ENCODE results near the gene SMOC2.

DNA sequence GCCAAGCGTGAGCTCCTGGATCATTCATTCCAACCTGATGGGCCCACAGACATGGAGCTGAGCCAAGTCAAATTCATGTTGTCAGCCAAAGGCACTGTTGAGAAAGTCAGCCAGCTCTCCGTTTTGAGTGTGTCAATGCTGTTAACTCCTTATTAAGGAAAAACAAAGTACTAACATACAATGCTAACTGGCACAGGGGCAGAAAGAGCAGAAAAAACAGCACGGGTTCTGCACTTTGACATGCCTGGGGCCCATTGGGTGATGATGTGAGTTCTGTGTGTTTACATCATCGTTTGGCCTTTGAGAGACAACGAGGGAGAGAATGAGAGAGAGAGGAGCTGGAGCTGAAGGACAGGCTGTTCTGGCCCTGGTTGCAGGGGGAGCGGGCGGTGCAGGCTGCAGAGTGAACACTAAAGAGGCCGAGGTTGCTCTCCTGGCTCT lies 85.9 kb downstream of the SMOC2 start:
- TF ChIP-seq, protein P1, sequence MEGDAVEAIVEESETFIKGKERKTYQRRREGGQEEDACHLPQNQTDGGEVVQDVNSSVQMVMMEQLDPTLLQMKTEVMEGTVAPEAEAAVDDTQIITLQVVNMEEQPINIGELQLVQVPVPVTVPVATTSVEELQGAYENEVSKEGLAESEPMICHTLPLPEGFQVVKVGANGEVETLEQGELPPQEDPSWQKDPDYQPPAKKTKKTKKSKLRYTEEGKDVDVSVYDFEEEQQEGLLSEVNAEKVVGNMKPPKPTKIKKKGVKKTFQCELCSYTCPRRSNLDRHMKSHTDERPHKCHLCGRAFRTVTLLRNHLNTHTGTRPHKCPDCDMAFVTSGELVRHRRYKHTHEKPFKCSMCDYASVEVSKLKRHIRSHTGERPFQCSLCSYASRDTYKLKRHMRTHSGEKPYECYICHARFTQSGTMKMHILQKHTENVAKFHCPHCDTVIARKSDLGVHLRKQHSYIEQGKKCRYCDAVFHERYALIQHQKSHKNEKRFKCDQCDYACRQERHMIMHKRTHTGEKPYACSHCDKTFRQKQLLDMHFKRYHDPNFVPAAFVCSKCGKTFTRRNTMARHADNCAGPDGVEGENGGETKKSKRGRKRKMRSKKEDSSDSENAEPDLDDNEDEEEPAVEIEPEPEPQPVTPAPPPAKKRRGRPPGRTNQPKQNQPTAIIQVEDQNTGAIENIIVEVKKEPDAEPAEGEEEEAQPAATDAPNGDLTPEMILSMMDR (IDR thresholded peaks at IDR 0.05; ENCODE audit: poor library complexity) = no peak
- no peak for TF ChIP-seq EZH2 (IDR thresholded peaks at IDR 0.05; ENCODE audit: borderline replicate concordance)
